WTC11 (cell line): ENCODE results near the gene MYO1F. TPM values are rescaled to one million over a fixed set of nuclear protein-coding genes. Genes with fewer than 3 reads are reported as not detected.

Experiments used
- ATAC-seq: fragments of 200-7000 bp; cut with Tn5 transposase; 2 replicates; pipeline ENCODE4 v1.10.0; 2021; ENCODE audit warnings: mild to moderate bottlenecking, moderate library complexity
- CTCF ChIA-PET: fragments of 300-600 bp; sonication (Branson Sonifier 250); formaldehyde crosslinking; loops from one replicate; lab custom pipeline; 2021; ENCODE audit warnings: antibody characterized with exemption; lab: Charles Lee
- POLR2A ChIA-PET: fragments of 350-600 bp; sonication (Branson Sonifier 250); formaldehyde crosslinking; loops from one replicate; lab custom pipeline; 2021; ENCODE audit warnings: antibody characterized with exemption; lab: Charles Lee
- DNase-seq: peaks from one replicate; pipeline ENCODE4 v3.0.0; 2021; ENCODE audit warnings: low spot score
- H3K27ac Mint-ChIP-seq: 2 replicates; pipeline ENCODE4 v1.8.0; 2021; ENCODE audit warnings: mixed read lengths
- H3K27me3 Mint-ChIP-seq: 2 replicates; pipeline ENCODE4 v1.8.0; 2021; ENCODE audit warnings: low read depth, mild to moderate bottlenecking, moderate library complexity, mixed read lengths
- H3K36me3 Mint-ChIP-seq: 2 replicates; pipeline ENCODE4 v1.8.0; 2021; ENCODE audit warnings: mixed read lengths
- H3K4me1 Mint-ChIP-seq: 2 replicates; pipeline ENCODE4 v1.8.0; 2022; ENCODE audit warnings: mixed read lengths
- H3K4me3 Mint-ChIP-seq: 2 replicates; pipeline ENCODE4 v1.8.0; 2021; ENCODE audit warnings: mild to moderate bottlenecking, moderate library complexity, mixed read lengths
- H3K9me3 Mint-ChIP-seq: 2 replicates; pipeline ENCODE4 v1.8.0; 2021; ENCODE audit warnings: mixed read lengths
- CBFB ChIP-seq: sonication (generic); formaldehyde crosslinking; IDR thresholded peaks from 2 replicates; pipeline ENCODE4 v1.8.1; 2022; ENCODE audit warnings: mild to moderate bottlenecking, low read depth, missing genetic modification reagents
- ETV6 ChIP-seq: sonication (generic); formaldehyde crosslinking; IDR thresholded peaks from 2 replicates; pipeline ENCODE4 v1.8.1; 2022; ENCODE audit warnings: mild to moderate bottlenecking, missing genetic modification reagents
- NFATC4 ChIP-seq: fragments of 250-450 bp; sonication (Bioruptor Pico); IDR thresholded peaks from 2 replicates; pipeline ENCODE4 v1.9.0; 2021; ENCODE audit warnings: mild to moderate bottlenecking
- SOX15 ChIP-seq: fragments of 250-450 bp; sonication (Bioruptor Pico); IDR thresholded peaks from 2 replicates; pipeline ENCODE4 v1.9.0; 2021; ENCODE audit warnings: mild to moderate bottlenecking
- ZBTB21 ChIP-seq: sonication (generic); formaldehyde crosslinking; IDR thresholded peaks from 2 replicates; pipeline ENCODE4 v1.8.1; 2023; ENCODE audit warnings: mild to moderate bottlenecking, missing genetic modification reagents, borderline replicate concordance
- ZNF121 ChIP-seq: sonication (generic); formaldehyde crosslinking; IDR thresholded peaks from 2 replicates; pipeline ENCODE4 v1.8.0; 2023; ENCODE audit warnings: missing genetic modification reagents
- ZNF396 ChIP-seq: fragments of 250-450 bp; sonication (Bioruptor Pico); IDR thresholded peaks from 2 replicates; pipeline ENCODE4 v1.8.0; 2021; ENCODE audit warnings: mild to moderate bottlenecking, moderate library complexity, borderline replicate concordance
- total RNA-seq: library from RNA; stranded (reverse); gene quantifications from 3 replicates; pipeline ENCODE4 v1.2.3, GENCODE V29; 2021
- TF ChIP-seq, protein P1 (sequence below): fragments of 250-450 bp; sonication (Bioruptor Pico); IDR thresholded peaks from 2 replicates; pipeline ENCODE4 v1.9.0; 2021; ENCODE audit warnings: mild to moderate bottlenecking, borderline replicate concordance
- TF ChIP-seq, protein P2 (sequence below): fragments of 250-450 bp; sonication (Bioruptor Pico); IDR thresholded peaks from 2 replicates; pipeline ENCODE4 v2.1.2; 2022; ENCODE audit warnings: mild to moderate bottlenecking, moderate library complexity
- TF ChIP-seq, protein P3 (sequence below): sonication (generic); formaldehyde crosslinking; IDR thresholded peaks from 2 replicates; pipeline ENCODE4 v1.8.0; 2023; ENCODE audit warnings: mild to moderate bottlenecking, missing genetic modification reagents

The MYO1F gene
- total RNA-seq, 1 experiment from 2014 or later: 2.8 TPM

DNA sequence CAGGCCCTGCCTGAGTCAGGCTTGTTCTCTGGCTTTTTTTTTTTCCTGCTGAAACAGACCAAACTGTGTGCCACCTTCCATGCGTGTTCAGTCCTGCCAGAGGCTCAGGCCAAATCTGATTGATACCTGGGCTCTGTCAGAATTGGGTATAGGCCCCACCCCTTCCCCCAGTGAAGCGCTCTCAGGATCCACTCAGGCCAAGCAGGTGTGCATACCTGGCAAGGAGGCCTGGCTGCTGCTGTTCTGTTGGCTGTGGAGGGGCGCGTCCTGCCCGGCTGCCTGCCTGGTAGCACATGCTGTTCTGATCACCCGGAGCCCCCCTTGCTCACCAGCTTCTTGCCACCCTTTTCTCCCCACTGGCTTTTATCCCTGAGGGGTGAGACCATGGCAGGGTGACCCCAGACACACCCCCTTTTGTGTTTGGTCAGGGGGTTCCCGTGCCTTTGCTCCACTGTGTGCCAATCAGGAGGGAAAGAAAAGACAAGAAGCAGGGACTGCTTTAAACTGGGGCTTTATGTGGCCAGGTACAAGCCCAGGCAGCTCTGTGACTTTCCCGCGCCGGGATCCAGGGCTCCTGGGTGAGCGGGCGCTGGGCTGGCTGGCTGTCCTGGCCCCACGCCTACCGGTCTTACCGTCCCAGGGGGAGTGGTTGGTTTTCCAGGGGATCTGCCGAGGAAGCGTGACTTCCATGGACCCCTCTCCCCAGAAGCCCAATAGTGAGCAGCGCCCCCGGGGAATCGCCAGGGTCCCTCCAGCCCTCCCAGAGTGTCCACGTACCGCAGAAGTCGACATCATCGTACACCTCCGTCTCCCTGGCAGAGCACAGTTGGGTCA is 87.5 kb downstream of the MYO1F start:
- H3K27me3 Mint-ChIP-seq: no peaks in the 10 kb centered on the region
- H3K4me1 Mint-ChIP-seq: peaks cover 5% of the 10 kb centered on the region; the same call in 1 of the 2 replicates
- no peak overlapping the region for H3K4me3 Mint-ChIP-seq
- TF ChIP-seq NFATC4 (CRISPR knock-in tag): 0 out of 2 replicates have a peak, but pooled peaks have one; percentile 31
- TF ChIP-seq, protein P1, sequence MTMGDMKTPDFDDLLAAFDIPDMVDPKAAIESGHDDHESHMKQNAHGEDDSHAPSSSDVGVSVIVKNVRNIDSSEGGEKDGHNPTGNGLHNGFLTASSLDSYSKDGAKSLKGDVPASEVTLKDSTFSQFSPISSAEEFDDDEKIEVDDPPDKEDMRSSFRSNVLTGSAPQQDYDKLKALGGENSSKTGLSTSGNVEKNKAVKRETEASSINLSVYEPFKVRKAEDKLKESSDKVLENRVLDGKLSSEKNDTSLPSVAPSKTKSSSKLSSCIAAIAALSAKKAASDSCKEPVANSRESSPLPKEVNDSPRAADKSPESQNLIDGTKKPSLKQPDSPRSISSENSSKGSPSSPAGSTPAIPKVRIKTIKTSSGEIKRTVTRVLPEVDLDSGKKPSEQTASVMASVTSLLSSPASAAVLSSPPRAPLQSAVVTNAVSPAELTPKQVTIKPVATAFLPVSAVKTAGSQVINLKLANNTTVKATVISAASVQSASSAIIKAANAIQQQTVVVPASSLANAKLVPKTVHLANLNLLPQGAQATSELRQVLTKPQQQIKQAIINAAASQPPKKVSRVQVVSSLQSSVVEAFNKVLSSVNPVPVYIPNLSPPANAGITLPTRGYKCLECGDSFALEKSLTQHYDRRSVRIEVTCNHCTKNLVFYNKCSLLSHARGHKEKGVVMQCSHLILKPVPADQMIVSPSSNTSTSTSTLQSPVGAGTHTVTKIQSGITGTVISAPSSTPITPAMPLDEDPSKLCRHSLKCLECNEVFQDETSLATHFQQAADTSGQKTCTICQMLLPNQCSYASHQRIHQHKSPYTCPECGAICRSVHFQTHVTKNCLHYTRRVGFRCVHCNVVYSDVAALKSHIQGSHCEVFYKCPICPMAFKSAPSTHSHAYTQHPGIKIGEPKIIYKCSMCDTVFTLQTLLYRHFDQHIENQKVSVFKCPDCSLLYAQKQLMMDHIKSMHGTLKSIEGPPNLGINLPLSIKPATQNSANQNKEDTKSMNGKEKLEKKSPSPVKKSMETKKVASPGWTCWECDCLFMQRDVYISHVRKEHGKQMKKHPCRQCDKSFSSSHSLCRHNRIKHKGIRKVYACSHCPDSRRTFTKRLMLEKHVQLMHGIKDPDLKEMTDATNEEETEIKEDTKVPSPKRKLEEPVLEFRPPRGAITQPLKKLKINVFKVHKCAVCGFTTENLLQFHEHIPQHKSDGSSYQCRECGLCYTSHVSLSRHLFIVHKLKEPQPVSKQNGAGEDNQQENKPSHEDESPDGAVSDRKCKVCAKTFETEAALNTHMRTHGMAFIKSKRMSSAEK (CRISPR knock-in tag): 0 out of 2 replicates have a peak, but pooled peaks have one; percentile 49
- no peak for TF ChIP-seq ETV6 (CRISPR knock-in tag)
- H3K27ac Mint-ChIP-seq: peak overlapping the region; percentile 90
- peak; percentile 13 for ATAC-seq
- ChIA-PET CTCF (interaction anchor here (0.6 to 1.6 kb wide), 3 partner anchors 9 to 136 kb away, joined by 3 to 4 read pairs (median 3); partner anchors contain the start of gene MARCHF2), POLR2A (interaction anchor here (0.7 to 1.1 kb wide), 2 partner anchors 16 to 24 kb away, joined by 3 read pairs; partner anchors contain the start of gene ZNF414)
- no peaks in the 10 kb centered on the region for H3K9me3 Mint-ChIP-seq
- DNase-seq: no peak
- H3K36me3 Mint-ChIP-seq: peaks cover 42% of the 10 kb centered on the region

DNA sequence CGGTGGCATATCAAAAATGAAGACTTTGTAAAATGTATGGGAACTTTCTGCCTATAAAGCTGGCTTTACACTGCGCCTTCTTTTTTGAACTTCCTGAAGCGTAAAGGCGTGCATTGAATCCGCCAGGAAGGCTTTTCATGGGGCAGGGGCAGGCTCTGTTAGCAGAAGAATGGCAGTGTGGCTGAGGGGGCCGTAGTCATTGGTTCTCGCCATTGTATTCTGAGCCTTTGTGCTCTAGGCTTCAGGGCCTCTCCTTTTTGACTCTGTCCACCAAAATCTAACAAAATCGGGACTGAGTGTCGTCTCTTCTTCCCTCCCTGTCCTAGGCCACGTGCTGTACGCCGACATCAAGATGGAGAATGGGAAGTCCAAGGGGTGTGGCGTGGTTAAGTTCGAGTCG is 88.9 kb downstream of the MYO1F start:
- H3K27me3 Mint-ChIP-seq: no peaks in the 10 kb centered on the region
- H3K36me3 Mint-ChIP-seq: peaks cover 56% of the 10 kb centered on the region
- H3K4me3 Mint-ChIP-seq: no peak overlapping the region
- ATAC-seq (no peak), DNase-seq (no peak)
- H3K9me3 Mint-ChIP-seq: no peaks in the 10 kb centered on the region
- peaks cover 5% of the 10 kb centered on the region; the same call in 1 of the 2 replicates for H3K4me1 Mint-ChIP-seq
- peak overlapping the region; percentile 73 for H3K27ac Mint-ChIP-seq
- TF ChIP-seq ZBTB21 (no peak), SOX15 (CRISPR knock-in tag) (no peak), ZNF396 (CRISPR knock-in tag) (no peak), CBFB (CRISPR knock-in tag) (no peak), ZNF121 (CRISPR knock-in tag) (no peak)
- TF ChIP-seq, protein P2, sequence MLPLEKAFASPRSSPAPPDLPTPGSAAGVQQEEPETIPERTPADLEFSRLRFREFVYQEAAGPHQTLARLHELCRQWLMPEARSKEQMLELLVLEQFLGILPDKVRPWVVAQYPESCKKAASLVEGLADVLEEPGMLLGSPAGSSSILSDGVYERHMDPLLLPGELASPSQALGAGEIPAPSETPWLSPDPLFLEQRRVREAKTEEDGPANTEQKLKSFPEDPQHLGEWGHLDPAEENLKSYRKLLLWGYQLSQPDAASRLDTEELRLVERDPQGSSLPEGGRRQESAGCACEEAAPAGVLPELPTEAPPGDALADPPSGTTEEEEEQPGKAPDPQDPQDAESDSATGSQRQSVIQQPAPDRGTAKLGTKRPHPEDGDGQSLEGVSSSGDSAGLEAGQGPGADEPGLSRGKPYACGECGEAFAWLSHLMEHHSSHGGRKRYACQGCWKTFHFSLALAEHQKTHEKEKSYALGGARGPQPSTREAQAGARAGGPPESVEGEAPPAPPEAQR (CRISPR knock-in tag): no peak
- TF ChIP-seq, protein P3, sequence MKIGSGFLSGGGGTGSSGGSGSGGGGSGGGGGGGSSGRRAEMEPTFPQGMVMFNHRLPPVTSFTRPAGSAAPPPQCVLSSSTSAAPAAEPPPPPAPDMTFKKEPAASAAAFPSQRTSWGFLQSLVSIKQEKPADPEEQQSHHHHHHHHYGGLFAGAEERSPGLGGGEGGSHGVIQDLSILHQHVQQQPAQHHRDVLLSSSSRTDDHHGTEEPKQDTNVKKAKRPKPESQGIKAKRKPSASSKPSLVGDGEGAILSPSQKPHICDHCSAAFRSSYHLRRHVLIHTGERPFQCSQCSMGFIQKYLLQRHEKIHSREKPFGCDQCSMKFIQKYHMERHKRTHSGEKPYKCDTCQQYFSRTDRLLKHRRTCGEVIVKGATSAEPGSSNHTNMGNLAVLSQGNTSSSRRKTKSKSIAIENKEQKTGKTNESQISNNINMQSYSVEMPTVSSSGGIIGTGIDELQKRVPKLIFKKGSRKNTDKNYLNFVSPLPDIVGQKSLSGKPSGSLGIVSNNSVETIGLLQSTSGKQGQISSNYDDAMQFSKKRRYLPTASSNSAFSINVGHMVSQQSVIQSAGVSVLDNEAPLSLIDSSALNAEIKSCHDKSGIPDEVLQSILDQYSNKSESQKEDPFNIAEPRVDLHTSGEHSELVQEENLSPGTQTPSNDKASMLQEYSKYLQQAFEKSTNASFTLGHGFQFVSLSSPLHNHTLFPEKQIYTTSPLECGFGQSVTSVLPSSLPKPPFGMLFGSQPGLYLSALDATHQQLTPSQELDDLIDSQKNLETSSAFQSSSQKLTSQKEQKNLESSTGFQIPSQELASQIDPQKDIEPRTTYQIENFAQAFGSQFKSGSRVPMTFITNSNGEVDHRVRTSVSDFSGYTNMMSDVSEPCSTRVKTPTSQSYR (CRISPR knock-in tag): no peak
- ChIA-PET POLR2A (interaction anchor here (0.6 kb wide), 1 partner anchor 17 kb away, joined by 3 read pairs; no protein-coding TSS in a partner anchor), CTCF (interaction anchor here (0.6 to 1.6 kb wide), 2 partner anchors 10 to 1801 kb away, joined by 3 read pairs; partner anchors contain the start of gene ICAM5)
